Suprapubic skin (tissue), 4 donors: ENCODE measurements around the gene HSD17B7.

Experiments
- EP300 ChIP-seq: sonication (generic); formaldehyde crosslinking; IDR thresholded peaks from one replicate; pipeline ENCODE4 v1.6.1; 2017; ENCODE audit warnings: antibody characterized with exemption
- POLR2A ChIP-seq, 2 donors: fragments of 450-650 bp; IDR thresholded peaks; one replicate each; pipeline ENCODE4 v1.6.1; 2017; ENCODE audit warnings: antibody characterized with exemption in 2 of 2, mild to moderate bottlenecking in 2 of 2, moderate library complexity in 2 of 2
- POLR2AphosphoS5 ChIP-seq, 3 donors: sonication (generic); formaldehyde crosslinking; IDR thresholded peaks; one replicate each; pipeline ENCODE4 v1.6.1; 2017; ENCODE audit warnings: antibody characterized with exemption in 3 of 3
- TF ChIP-seq, protein P1 (sequence below), 2 donors: fragments of 200-600 bp in 1 of 2; fragments of 450-650 bp in 1 of 2; sonication (generic) in 1 of 2; IDR thresholded peaks; one replicate each; pipeline ENCODE4 v1.5.1; 2016 to 2019; ENCODE audit warnings: antibody characterized with exemption in 2 of 2, mild to moderate bottlenecking in 1 of 2, moderate library complexity in 1 of 2

DNA sequence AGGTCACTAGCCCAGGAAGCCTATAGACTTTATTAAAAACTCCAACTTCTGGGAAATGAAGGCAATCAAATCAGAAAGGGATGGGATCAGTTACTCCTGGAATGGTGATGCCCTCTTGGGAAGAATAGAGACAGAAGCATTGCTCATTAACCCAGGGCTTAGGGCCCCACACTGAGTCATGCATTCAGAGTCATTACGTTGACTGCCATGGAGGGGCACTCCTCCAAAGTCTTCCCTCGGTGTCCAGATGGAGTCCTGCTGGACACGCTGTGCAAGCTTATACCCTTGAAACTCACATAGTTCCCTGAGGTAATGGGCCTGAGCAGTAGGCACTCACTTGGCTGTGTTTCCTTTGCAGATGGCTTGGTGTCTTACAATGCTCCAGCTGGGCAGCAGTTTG is 35.2 kb upstream of the HSD17B7 start:
- TF ChIP-seq POLR2A (IDR thresholded peaks at IDR 0.05) (no peak), POLR2AphosphoS5 (IDR thresholded peaks at IDR 0.05) (no peak), EP300 (no peak)
- TF ChIP-seq, protein P1, sequence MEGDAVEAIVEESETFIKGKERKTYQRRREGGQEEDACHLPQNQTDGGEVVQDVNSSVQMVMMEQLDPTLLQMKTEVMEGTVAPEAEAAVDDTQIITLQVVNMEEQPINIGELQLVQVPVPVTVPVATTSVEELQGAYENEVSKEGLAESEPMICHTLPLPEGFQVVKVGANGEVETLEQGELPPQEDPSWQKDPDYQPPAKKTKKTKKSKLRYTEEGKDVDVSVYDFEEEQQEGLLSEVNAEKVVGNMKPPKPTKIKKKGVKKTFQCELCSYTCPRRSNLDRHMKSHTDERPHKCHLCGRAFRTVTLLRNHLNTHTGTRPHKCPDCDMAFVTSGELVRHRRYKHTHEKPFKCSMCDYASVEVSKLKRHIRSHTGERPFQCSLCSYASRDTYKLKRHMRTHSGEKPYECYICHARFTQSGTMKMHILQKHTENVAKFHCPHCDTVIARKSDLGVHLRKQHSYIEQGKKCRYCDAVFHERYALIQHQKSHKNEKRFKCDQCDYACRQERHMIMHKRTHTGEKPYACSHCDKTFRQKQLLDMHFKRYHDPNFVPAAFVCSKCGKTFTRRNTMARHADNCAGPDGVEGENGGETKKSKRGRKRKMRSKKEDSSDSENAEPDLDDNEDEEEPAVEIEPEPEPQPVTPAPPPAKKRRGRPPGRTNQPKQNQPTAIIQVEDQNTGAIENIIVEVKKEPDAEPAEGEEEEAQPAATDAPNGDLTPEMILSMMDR (IDR thresholded peaks at IDR 0.05), result no peak
